ENCODE results near the gene RPAP3.

RPAP3 gene

GRCh38 chr12:47718531-47718930 lies 12.7 kb upstream of the RPAP3 start:
- no peak for DNase-seq (ENCODE audit: low read depth)

GRCh38 chr12:47717443-47718193 lies 11.8 kb upstream of the RPAP3 start:
- DNase-seq (ENCODE audit: low read depth) = no peak

- DNase-seq (ENCODE audit: low read depth) = no peak
Measured at GRCh38 chr12:47717046-47717442, 11.2 kb upstream of the RPAP3 start.

DNA sequence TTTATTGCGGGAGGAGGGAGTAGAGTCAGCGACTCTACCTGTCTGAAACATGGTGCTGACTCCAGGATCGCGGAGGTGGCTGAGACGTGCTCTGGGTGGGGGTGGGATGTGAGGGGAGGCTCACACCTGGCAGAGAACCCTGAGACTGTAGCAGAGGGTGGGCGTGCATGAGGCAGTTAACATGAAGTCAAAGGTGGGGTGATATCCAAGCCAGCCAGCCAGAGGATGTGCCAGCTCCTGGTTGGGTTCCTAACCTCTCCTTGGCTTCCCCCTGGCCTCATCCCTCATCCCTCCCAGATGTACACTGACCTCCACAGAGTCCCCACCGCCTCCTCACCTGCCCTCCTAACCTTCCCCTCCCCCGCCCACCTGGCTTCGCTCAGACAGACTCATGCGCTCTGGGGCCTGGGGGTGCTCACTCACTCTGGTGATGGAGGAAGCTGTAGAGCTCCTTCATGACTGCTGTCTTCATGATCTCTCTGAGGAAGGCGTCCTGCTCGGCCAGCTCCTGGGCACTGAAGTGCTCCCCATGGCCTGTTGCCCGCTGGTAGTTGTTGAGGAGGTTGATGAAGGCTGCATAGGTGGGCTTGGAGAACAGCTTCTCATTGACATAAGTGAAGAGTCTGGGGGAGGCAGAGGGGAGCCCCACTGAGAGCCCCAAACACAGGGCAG lies 10.2 kb upstream of the RPAP3 start:
- no peak for DNase-seq (ENCODE audit: low read depth)

GRCh38 chr12:47715393-47715876 lies 9.6 kb upstream of the RPAP3 start:
- DNase-seq (ENCODE audit: low read depth) = peak; percentile 74

GRCh38 chr12:47714826-47715386 lies 9.1 kb upstream of the RPAP3 start:
- no peak for DNase-seq (ENCODE audit: low read depth)

DNA sequence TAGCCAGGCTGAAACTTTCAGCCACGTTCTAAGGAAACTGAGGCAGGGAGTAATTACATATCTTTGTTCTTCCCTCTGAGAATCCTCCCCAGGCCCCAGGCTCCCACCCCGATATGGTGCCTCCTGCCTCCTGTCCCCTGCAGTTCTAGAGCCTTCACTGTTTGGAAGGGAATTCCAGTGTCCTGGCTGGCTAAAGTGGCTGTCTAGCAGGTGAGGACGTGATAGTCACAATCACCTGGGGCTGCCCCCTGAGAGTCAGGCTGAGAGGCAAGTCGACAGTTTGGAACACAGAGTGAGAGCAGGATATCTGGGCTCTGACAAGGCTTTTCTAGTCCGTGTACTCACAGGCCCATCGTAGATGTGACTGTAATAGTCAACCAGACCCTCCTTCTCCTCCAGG lies 6.3 kb upstream of the RPAP3 start:
- DNase-seq (ENCODE audit: low read depth) = no peak

GRCh38 chr12:47711448-47711847 lies 5.6 kb upstream of the RPAP3 start:
- no peak for DNase-seq (ENCODE audit: low read depth)

DNA sequence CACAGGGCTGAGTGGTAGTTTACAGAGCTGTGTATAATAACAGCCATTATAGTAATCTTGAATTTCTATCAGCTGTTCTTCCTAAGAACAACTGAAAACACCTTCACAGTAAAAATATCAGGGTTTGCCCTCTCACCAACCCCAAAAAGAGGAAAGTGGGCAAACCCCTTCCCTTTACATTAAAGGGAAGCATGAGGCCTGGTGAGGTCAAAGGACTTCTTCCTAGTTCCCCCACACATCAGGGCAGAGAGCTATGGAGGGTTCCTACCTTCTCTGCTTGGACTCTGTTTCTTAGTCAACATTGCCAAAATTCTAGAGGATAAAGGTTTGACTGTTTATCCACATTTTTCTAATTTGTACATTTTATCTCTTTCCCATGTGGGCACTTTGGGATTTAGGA lies 4.4 kb upstream of the RPAP3 start:
- DNase-seq (ENCODE audit: low read depth) = no peak

DNA sequence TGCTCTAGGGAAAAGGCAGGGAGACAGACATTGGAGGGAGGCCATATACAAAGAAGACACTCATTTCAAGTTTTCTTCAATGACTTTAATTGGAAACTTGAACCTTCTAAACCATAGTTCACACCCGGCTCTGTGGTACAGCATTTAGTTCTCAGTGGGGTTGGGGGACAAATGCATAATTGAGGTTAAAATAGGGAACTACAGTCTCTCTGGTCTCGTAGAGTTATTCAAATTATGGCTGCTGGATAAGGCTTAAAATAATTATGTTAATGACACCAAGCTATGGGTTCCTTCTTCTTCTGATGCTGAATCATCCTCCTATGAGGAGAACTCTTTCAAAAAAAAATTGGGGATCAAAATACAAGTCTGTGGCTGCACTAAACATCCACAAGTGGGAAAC lies 3.8 kb upstream of the RPAP3 start:
- DNase-seq (ENCODE audit: low read depth) = no peak

DNA sequence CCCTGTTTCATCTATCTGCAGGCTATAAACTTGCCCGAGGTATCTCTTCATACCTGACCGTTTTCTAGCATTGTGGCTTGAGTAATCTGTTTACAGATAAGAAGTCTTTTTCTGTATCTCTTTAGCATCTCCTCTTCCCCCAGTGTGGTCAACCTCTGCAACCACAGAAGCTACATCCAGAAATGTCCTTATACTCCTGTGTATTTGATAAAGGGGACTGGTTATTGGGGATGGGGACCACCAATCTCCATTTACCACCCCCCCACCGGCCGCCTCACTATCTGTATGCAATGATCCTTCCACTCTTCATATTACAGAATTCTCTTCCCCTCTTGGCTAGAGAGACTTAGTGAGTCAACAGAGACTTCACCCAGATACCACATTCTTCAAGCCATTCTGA lies 3.4 kb upstream of the RPAP3 start:
- DNase-seq (ENCODE audit: low read depth) = no peak

DNA sequence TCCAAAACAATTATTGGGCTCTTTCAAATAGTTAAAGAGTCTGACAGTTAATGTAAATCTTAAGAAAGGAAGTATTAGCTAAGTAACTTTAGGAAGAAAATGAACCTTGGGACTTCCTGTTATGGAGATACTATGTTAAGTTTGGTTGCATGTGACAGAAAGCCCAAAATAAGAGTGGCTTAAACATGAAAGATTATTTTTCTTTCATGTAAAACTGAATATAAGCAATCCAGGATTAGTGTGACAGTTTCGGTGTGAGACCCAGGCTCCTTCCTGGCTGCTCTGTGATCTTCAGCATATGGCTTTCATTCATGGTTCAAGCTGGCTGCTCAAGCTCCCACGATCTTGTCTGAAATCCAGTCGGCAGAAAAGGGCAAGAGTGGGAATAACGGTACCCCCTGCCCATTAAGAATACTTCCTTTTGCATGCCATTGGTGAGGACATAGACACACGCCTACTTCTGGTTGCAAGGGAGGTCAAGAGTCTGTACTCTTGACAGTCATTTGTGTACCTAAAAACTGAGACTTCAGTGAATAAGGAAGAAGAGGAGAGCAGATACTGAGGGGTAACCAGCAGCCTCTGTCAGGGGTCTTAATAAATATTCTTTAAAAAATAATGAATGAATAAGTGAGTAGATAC lies 2.2 kb upstream of the RPAP3 start:
- DNase-seq (ENCODE audit: low read depth) = no peak

DNA sequence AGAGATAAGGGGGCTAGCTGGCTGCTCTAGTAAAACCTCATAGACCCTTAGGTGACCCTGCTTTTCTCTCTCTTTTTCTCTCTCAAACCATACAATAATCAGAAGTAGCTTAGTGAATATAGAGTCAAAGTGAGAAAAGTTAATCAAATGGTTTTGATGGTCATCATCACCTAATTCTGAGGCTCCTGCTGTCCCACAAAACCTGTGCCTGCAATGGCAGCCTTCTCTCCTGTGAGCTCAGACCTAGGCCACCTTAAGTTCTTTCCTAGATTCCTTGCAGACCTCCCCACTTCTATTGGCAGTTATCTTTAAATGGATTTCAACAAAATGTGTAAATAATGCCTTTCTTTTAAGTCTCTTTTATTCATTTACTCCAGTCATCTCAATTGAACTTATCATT lies 1.5 kb upstream of the RPAP3 start:
- DNase-seq (ENCODE audit: low read depth) = no peak

DNA sequence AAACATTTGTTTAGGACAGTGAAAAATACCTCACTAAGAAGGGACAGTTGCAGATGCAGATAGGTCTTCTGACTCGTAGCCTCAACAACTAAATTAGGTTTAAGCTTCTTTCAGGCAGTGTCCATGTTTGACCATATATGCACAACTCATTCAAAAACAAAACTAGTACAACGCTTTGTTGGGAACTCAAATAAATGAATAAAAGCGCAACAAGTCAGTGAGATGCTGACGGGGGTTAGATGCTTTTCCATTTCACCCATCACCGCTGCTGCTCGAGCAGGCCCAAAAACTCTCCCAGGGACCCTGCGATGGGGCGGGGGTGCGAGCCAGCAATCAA lies 633 bp downstream of the RPAP3 start:
- DNase-seq (ENCODE audit: low read depth) = no peak

DNA sequence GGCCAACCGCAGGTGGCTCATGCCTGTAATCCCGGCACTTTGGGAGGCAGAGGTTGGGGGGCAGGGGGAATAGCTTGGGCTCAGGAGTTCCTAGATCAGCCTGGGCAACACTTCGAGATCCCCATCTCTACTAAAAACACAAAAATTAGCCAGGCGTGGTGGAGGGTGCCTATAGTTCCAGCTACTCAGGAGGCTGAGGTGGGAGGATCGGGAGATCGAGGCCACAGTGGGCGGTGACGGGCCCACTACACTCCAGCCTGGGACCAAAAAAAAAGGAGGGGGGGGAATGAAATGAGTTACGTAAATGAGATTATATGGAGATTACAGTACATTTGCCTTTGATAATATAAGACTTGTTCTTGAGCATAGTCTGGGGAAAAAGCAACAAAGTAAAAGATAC lies 1.1 kb downstream of the RPAP3 start:
- no peak for DNase-seq (ENCODE audit: low read depth)

DNA sequence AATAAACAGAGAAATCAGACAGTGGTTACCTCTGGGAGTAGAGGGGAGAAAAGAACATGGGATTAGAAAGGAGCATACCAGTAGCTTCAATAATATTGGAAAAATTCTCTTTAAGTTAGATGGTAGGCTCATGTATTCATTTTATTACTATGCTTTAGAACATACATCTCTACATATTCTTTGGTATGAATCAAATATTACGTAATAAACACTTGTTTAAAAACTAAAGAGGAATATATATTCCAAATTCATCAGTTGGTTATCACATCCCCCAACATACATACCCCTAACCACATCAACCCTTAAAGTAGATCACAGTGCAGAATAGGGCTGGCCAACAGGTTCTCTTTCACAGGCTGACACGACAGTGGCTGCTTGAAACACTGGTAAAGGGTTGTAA lies 5.6 kb downstream of the RPAP3 start:
- no peak for DNase-seq (ENCODE audit: low read depth)

DNA sequence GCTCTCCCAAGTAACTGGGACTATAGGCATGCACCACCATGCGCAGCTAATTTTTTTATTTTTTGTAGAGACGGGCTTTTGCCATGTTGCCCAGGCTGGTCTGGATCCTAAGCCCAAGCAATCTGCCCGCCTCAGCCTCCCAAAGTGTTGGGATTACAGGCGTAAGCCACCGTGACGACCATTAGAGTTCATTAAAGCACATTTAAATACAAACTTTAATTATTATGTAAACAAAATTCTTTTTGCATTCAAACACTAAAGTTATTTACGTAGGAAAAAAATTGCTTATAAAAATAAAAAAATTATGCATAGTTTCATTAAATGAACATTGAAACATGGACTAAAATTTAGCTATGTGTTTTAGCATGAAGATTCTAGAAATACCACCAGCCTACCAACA lies 7.2 kb downstream of the RPAP3 start:
- no peak for DNase-seq (ENCODE audit: low read depth)

DNA sequence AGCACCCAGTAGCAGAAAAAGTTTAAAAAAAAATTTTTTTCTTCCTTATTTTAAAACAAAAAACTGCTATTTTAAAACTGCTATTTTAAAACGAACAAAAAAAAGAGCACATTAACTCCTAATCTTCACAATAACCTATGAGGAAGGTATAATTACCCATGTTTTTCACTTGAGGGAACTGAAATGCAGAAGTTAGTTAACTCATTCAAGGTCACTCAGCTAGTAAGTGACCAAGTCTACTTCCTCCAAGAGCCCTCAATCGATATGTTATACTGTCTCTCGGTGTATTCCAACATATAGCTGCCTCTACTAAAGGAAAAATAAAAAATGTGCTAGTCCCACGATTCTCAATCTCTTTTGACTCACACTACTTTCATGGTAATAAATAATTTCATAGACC lies 7.8 kb downstream of the RPAP3 start:
- DNase-seq (ENCODE audit: low read depth) = no peak

DNA sequence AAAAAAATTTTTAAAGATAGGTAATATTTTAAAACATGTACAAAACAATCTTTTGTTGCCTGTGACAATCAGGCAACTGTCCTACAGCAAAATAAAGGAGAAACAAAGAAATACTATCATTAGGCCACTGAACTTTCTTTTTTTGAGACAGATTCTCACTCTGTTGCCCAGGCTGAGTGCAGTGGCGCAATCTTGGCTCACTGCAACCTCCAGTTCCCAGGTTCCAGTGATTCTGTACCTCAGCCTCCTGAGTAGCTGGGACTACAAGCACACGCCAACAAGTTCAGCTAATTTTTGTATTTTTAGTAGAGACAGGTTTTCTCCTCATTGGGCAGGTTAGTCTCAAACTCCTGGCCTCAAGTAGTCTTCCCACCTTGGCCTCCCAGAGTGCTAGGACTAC lies 16.6 kb downstream of the RPAP3 start:
- no peak for DNase-seq (ENCODE audit: low read depth)

GRCh38 chr12:47687636-47688035 lies 18.2 kb downstream of the RPAP3 start:
- no peak for DNase-seq (ENCODE audit: low read depth)

- no peak for DNase-seq (ENCODE audit: low read depth)
Measured at GRCh38 chr12:47686645-47687240, 19.1 kb downstream of the RPAP3 start.

DNA sequence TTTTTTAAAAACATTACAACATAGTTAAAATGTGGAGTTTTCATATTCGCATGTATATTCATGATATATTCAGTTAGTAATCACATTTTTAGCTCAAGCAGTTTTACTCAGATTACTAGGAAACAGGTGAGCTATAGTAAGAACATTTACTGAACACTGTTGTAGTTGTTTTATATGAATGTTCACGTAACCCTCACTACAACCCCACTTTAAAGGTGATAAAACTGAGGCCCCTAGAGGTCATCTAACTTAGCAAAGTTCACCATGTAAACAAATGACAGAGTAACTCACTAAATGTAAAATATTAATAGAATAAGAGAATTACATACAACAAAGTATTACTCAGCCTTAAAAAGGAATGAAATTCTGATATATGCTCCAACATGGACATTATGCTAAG lies 26.0 kb downstream of the RPAP3 start:
- no peak for DNase-seq (ENCODE audit: low read depth)

DNA sequence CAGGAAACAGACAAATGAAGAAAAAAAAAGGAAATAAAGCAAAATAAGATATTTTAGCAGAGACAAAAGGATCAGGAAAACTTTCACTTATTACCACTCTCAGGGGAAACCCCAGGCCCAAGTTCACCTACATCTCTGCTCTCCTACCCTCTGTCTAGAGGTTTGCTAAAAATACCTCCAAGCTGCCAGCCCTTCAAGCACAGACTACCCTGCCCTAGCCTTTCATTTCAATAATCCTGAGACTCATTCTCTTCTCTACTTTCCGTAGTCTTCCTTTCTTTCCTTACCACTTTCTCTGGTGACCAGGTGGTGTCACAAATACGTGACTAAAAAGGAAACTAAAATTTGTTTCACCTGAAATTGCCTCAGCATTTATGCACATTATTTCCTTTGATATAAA lies 33.8 kb downstream of the RPAP3 start:
- DNase-seq (ENCODE audit: low read depth) = no peak

Measured in stimulated activated CD8-positive, alpha-beta memory T cell treated with anti-CD3 and anti-CD28 coated beads, Interleukin-12 subunit alpha, Interleukin-12 subunit beta, amount 100 ng/mL, for 1 hour (primary cell).